GM12878 (cell line): ENCODE measurements around the gene PRICKLE3. TPM values are rescaled to one million over a fixed set of nuclear protein-coding genes. Genes with fewer than 3 reads are reported as not detected.
A peak's percentile ranks its signal among the peaks of the same experiment; 100 is the strongest.

Experiments
- ATAC-seq: fragments of 200-7000 bp; cut with Tn5 transposase; 3 replicates; pipeline ENCODE4 v1.9.1; 2020; ENCODE audit warnings: mild to moderate bottlenecking, moderate library complexity
- BruUV-seq: library from RNA; stranded (reverse); fragments of 400-500 nt; replicated peaks from 2 replicates; lab custom pipeline; 2021; lab: Mats Ljungman, UMichigan
- CTCF ChIA-PET: fragments of 300-600 bp; sonication (Branson Sonifier 250); formaldehyde crosslinking; extraction: SDS; loops from one replicate; lab custom pipeline; 2021; ENCODE audit warnings: inconsistent platforms; lab: Yijun Ruan, JAX
- POLR2A ChIA-PET: fragments of 350-600 bp; formaldehyde crosslinking; extraction: SDS; loops from one replicate; lab custom pipeline; 2021; ENCODE audit warnings: inconsistent platforms; lab: Charles Lee
- RAD21 ChIA-PET: fragments of 300-600 bp; sonication (Branson Sonifier 250); formaldehyde crosslinking; loops from one replicate; lab custom pipeline; 2023; ENCODE audit warnings: antibody characterized with exemption; ENCODE audit not compliant: unreplicated experiment; lab: Charles Lee
- SMC1A ChIA-PET: fragments of 300-600 bp; sonication (Branson Sonifier 250); formaldehyde crosslinking; loops from one replicate; lab custom pipeline; 2023; ENCODE audit not compliant: unreplicated experiment, uncharacterized antibody; lab: Charles Lee
- DNase-seq: peaks from one replicate; pipeline ENCODE4 v3.0.0-alpha.2; 2011; ENCODE audit warnings: low read depth, low spot score
- FAIRE-seq: peaks from 3 replicates; lab custom pipeline; 2011; peaks lifted over from hg19 to GRCh38; lab: Jason Lieb, UNC
- H2AFZ ChIP-seq: 2 replicates; pipeline ENCODE4 v1.6.0; 2011; ENCODE audit warnings: low read depth, low read length, control low read depth; ENCODE audit not compliant: control insufficient read depth
- H3K27ac ChIP-seq: 2 replicates; pipeline ENCODE4 v1.5.1; 2011; ENCODE audit warnings: control low read depth; ENCODE audit not compliant: control insufficient read depth, insufficient read depth
- H3K27me3 ChIP-seq, 2 experiments: replicated peaks in 1 of 2; 2 replicates each; pipeline versions ENCODE4 v1.6.0 to v1.6.1; 2011; ENCODE audit warnings: low read length in 1 of 2; ENCODE audit not compliant: control insufficient read depth in 2 of 2, insufficient read depth in 2 of 2
- H3K36me3 ChIP-seq, 2 experiments: 2 replicates each; pipeline ENCODE4 v1.5.1; 2011; ENCODE audit warnings: low read length in 1 of 2; ENCODE audit not compliant: control insufficient read depth in 2 of 2, insufficient read depth in 2 of 2
- H3K4me1 ChIP-seq: 2 replicates; pipeline ENCODE4 v1.6.1; 2011; ENCODE audit warnings: mild to moderate bottlenecking, low read length, moderate library complexity, mixed read lengths; ENCODE audit not compliant: control insufficient read depth, insufficient read depth
- H3K4me2 ChIP-seq: 2 replicates; pipeline ENCODE4 v1.6.0; 2011; ENCODE audit warnings: control low read depth; ENCODE audit not compliant: control insufficient read depth, insufficient read depth
- H3K4me3 ChIP-seq: fragments of 200-600 bp; sonication (generic); 2 replicates; pipeline ENCODE4 v1.5.1; 2016
- H3K79me2 ChIP-seq: 2 replicates; pipeline ENCODE4 v1.6.0; 2011; ENCODE audit warnings: low read length; ENCODE audit not compliant: control insufficient read depth, insufficient read depth
- H3K9ac ChIP-seq: 2 replicates; pipeline ENCODE4 v1.8.0; 2011; ENCODE audit warnings: low read length, control low read depth, mixed read lengths; ENCODE audit not compliant: control insufficient read depth, insufficient read depth
- H3K9me3 ChIP-seq: replicated peaks from 3 replicates; pipeline ENCODE4 v1.5.1; 2011; ENCODE audit warnings: mild to moderate bottlenecking, low read length; ENCODE audit not compliant: control insufficient read depth, insufficient read depth
- H4K20me1 ChIP-seq: 2 replicates; pipeline ENCODE4 v1.6.0; 2011; ENCODE audit not compliant: control insufficient read depth, insufficient read depth
- ATF7 ChIP-seq: fragments of 450-650 bp; IDR thresholded peaks from 2 replicates; pipeline ENCODE4 v1.6.1; 2016; ENCODE audit warnings: low read depth, mild to moderate bottlenecking
- BCLAF1 ChIP-seq: fragments of 450-650 bp; IDR thresholded peaks from 2 replicates; pipeline ENCODE4 v1.6.1; 2017; ENCODE audit warnings: antibody characterized with exemption, mild to moderate bottlenecking, moderate library complexity
- CREB1 ChIP-seq: IDR thresholded peaks from 2 replicates; pipeline ENCODE4 v1.6.1; 2012; ENCODE audit warnings: low read depth, mild to moderate bottlenecking, inconsistent platforms
- POLR2A ChIP-seq: IDR thresholded peaks from 2 replicates; pipeline ENCODE4 v1.6.1; 2011; ENCODE audit warnings: low read depth, mild to moderate bottlenecking, low read length
- RBBP5 ChIP-seq: fragments of 200-600 bp; sonication (generic); conservative IDR thresholded peaks from 2 replicates; pipeline ENCODE4 v1.6.1; 2016
- SP1 ChIP-seq: IDR thresholded peaks from one replicate; pipeline ENCODE4 v1.6.1; 2011; ENCODE audit warnings: low read depth, low read length
- WGBS: methylation state at CpG from one replicate; pipeline ENCODE4 v1.1.6; 2016; ENCODE audit warnings: low lambda C conversion rate; ENCODE audit not compliant: insufficient replicate concordance, insufficient coverage; ENCODE audit errors: missing lambda C conversion rate; 5-methylcytosine and 5-hydroxymethylcytosine counted together
- in situ Hi-C: fragments of 300-500 bp; cut with MboI; formaldehyde crosslinking; loops from 9 replicates; pipeline ENCODE4 v1.14.3; 2018; ENCODE audit warnings: mixed read lengths
- intact Hi-C: fragments of 100-400 bp; cut with micrococcal nuclease; formaldehyde crosslinking; loops from one replicate; pipeline ENCODE4 v1.14.2; 2022; ENCODE audit not compliant: unreplicated experiment
- polyA plus RNA-seq, 11 experiments: library from polyadenylated mRNA; depleted of rRNA in 4 of 11; unstranded in 6 of 11; stranded (reverse) in 5 of 11; fragments of >200 nt; fragmentation: Nextera tagmentation in 4 of 11; fragmentation: Illumina TruSeq in 1 of 11; extraction: Ambion mirVana in 4 of 11; extraction: Trizol in 1 of 11; gene quantifications; 1 replicate in 1 of 11; 2 replicates in 10 of 11; pipeline versions ENCODE4 v1.2.1 to v1.2.3, GENCODE V29; 2011 to 2016; ENCODE audit warnings: inconsistent platforms in 2 of 11, missing spikeins in 2 of 11, low read depth in 1 of 11
- total RNA-seq, 4 experiments: library from RNA; depleted of rRNA in 3 of 4; stranded (reverse); fragments of >200 nt in 3 of 4; fragmentation: Illumina TruSeq in 1 of 4; extraction: Trizol in 1 of 4; gene quantifications; 2 replicates each; pipeline versions ENCODE4 v1.2.1 to v1.2.3, GENCODE V29; 2013 to 2021

Gene PRICKLE3
- total and polyA plus RNA-seq, 10 of the 15 experiments (the other 5 are each of a cell fraction or from before 2014, with no cell fraction given), result 0.69 to 17.4 (median 7.6) TPM

- TF ChIP-seq ATF7 (no peak), RBBP5 (no peak)
- TF ChIP-seq, all 136 proteins: peak for 0
Measured at GRCh38 chrX:49189606-49190005, 3.4 kb upstream of the PRICKLE3 start (continued).

GRCh38 chrX:49188468-49189076 is 2.4 kb upstream of the PRICKLE3 start:
- BruUV-seq, result no TSS peak
- Histone ChIP-seq H2AFZ (no peak overlapping the region), H3K36me3 (no peaks in the 10 kb centered on the region), H3K9ac (no peak overlapping the region), H3K4me2 (peak overlapping the region; percentile 33; the same call in 1 of the 2 replicates), H3K4me3 (no peak overlapping the region), H3K79me2 (peaks cover 5% of the 10 kb centered on the region), H3K9me3 (no peaks in the 10 kb centered on the region; the same call in 2 of the 3 replicates), H3K4me1 (peaks cover 3% of the 10 kb centered on the region; the same call in 1 of the 2 replicates), H3K27ac (no peak overlapping the region), H4K20me1 (no peaks in the 10 kb centered on the region), H3K27me3 (no peaks in the 10 kb centered on the region)
- RAD21 ChIA-PET, result interaction anchor here (3.0 kb wide), 1 partner anchor 20 kb away, joined by 26 read pairs; no protein-coding TSS in a partner anchor
- in situ Hi-C loops (loop anchor here (10.0 kb wide), 1 partner anchor 384 kb away; the partner anchor contains the start of gene HDAC6), intact Hi-C loops (no loop called here)
- TF ChIP-seq SP1 (no peak), POLR2A (no peak), CREB1 (no peak), BCLAF1 (no peak)
- SMC1A ChIA-PET, result no interaction called here
- CTCF ChIA-PET, result interaction anchor here (5.8 kb wide), 1 partner anchor 21 kb away, joined by 57 read pairs; no protein-coding TSS in a partner anchor
- whole genome bisulfite sequencing, result 65% methylated on average over 8 of the region's 8 CpGs
- DNase-seq, result no peak
- no peak for FAIRE-seq
- no peak for ATAC-seq
- POLR2A ChIA-PET, result interaction anchor here (3.9 kb wide), 1 partner anchor 20 kb away, joined by 28 read pairs; no protein-coding TSS in a partner anchor
